ENCODE results near the gene CASZ1.
A peak's percentile ranks its signal among the peaks of the same experiment; 100 is the strongest.

The CASZ1 gene

DNA sequence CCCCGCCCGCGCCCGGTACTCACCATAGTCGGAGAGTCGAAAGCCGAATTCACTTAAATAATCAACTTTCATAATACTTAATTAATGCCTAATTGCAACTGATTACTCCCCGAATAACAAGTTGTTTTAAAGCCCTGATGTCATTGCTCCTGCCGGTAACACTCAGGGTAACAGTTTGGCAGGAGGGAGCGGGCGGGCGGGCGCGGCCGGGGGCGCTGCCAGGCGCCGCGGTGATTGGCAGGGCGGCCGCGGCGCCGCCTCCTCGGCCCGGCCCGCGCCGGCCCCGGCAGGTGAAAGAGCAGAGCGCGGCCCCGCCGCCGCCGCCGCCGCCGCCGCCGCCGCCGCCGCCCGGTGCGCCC is 102.2 kb downstream of the CASZ1 start:
- TF ChIP-seq ZBTB7A (IDR thresholded peaks at IDR 0.05; ENCODE audit: low read depth) (no peak), EP300 (IDR thresholded peaks at IDR 0.05; ENCODE audit: borderline replicate concordance) (no peak), NFIC (IDR thresholded peaks at IDR 0.05) (no peak), YY1 (IDR thresholded peaks at IDR 0.05; ENCODE audit: low read depth) (no peak), CREB1 (IDR thresholded peaks at IDR 0.05; ENCODE audit: low read depth) (no peak), CEBPB (IDR thresholded peaks at IDR 0.05) (no peak), RAD21 (IDR thresholded peaks at IDR 0.05; ENCODE audit: low read depth) (no peak), TEAD4 (IDR thresholded peaks at IDR 0.05) (no peak)
- TF ChIP-seq, protein P1, sequence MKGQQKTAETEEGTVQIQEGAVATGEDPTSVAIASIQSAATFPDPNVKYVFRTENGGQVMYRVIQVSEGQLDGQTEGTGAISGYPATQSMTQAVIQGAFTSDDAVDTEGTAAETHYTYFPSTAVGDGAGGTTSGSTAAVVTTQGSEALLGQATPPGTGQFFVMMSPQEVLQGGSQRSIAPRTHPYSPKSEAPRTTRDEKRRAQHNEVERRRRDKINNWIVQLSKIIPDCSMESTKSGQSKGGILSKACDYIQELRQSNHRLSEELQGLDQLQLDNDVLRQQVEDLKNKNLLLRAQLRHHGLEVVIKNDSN (IDR thresholded peaks at IDR 0.05), result no peak
- TF ChIP-seq, protein P2, sequence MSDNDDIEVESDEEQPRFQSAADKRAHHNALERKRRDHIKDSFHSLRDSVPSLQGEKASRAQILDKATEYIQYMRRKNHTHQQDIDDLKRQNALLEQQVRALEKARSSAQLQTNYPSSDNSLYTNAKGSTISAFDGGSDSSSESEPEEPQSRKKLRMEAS (IDR thresholded peaks at IDR 0.05), result no peak

DNA sequence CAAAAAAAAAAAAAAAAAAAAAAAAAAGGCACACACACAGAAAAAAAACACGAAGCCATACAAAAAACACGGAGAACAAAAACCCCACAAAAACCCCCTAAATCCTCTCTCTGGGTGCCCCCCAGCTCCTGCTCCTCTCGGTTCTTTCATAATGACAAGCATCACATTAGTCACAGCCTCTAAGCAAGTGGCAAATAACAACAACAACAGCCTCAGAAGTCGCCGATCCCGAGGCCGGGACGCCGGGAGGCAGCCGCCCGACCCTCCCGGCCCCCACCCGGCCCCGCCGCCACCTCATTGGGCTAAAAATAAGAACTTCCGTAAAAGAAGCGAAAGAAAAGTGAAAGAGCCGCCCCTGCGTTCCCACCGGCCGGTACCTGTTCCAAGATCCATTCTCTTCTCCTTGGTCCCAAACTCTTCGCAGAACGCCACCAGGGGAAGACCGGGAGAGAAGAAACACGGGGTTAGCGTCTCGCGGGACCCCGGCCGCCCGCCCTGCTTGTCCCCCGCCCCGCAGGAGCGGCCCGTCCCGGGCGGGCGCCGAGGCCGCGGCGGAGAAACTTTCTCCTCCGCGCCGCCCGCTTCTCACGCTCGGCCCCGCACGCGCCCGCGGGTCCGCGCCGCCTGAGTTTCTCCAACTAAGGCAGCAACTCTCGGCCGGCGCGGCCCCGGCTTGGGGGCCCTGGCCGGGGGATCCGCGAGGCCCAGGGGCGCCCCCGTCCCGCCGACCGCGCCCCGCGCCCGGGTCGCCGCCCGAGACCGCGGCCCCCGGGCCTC is 102.8 kb downstream of the CASZ1 start:
- TF ChIP-seq TEAD4 (IDR thresholded peaks at IDR 0.05) (no peak), NFIC (IDR thresholded peaks at IDR 0.05) (no peak), EP300 (IDR thresholded peaks at IDR 0.05; ENCODE audit: borderline replicate concordance) (no peak), TCF12 (IDR thresholded peaks at IDR 0.05; ENCODE audit: low read depth) (no peak)
- TF ChIP-seq, protein P3, sequence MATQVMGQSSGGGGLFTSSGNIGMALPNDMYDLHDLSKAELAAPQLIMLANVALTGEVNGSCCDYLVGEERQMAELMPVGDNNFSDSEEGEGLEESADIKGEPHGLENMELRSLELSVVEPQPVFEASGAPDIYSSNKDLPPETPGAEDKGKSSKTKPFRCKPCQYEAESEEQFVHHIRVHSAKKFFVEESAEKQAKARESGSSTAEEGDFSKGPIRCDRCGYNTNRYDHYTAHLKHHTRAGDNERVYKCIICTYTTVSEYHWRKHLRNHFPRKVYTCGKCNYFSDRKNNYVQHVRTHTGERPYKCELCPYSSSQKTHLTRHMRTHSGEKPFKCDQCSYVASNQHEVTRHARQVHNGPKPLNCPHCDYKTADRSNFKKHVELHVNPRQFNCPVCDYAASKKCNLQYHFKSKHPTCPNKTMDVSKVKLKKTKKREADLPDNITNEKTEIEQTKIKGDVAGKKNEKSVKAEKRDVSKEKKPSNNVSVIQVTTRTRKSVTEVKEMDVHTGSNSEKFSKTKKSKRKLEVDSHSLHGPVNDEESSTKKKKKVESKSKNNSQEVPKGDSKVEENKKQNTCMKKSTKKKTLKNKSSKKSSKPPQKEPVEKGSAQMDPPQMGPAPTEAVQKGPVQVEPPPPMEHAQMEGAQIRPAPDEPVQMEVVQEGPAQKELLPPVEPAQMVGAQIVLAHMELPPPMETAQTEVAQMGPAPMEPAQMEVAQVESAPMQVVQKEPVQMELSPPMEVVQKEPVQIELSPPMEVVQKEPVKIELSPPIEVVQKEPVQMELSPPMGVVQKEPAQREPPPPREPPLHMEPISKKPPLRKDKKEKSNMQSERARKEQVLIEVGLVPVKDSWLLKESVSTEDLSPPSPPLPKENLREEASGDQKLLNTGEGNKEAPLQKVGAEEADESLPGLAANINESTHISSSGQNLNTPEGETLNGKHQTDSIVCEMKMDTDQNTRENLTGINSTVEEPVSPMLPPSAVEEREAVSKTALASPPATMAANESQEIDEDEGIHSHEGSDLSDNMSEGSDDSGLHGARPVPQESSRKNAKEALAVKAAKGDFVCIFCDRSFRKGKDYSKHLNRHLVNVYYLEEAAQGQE (IDR thresholded peaks at IDR 0.05; ENCODE audit: low read depth), result no peak

DNA sequence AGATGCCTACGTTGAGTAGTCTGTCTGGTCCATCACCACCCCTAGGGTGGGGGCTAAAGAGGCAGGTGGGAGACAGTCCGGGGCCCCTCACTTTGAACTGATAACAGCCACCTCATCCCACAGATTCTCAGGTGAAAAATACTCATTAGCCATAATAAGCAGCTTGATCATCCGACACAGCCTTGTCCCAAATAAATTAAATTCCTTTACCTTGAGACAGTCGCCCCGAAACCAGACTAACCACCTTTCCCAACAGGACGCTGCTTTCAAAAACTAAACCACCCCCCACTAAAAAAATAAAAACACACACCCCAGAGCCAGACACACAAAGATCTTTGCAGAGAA is 103.3 kb downstream of the CASZ1 start:
- TF ChIP-seq TAF1 (IDR thresholded peaks at IDR 0.05; ENCODE audit: low read depth), result no peak
- no peak for TF ChIP-seq TCF12 (IDR thresholded peaks at IDR 0.05; ENCODE audit: low read depth)
- no peak for TF ChIP-seq NFIC (IDR thresholded peaks at IDR 0.05)
- TF ChIP-seq, protein P3 (IDR thresholded peaks at IDR 0.05; ENCODE audit: low read depth), result no peak
- TF ChIP-seq RAD21 (IDR thresholded peaks at IDR 0.05; ENCODE audit: low read depth), result no peak
- TF ChIP-seq, protein P2 (IDR thresholded peaks at IDR 0.05), result no peak
- TF ChIP-seq YY1 (IDR thresholded peaks at IDR 0.05; ENCODE audit: low read depth), result no peak
- TF ChIP-seq, protein P1 (IDR thresholded peaks at IDR 0.05), result no peak
- TF ChIP-seq EGR1 (IDR thresholded peaks at IDR 0.05), result no peak
- TF ChIP-seq ZBTB7A (IDR thresholded peaks at IDR 0.05; ENCODE audit: low read depth), result no peak
- no peak for TF ChIP-seq EP300 (IDR thresholded peaks at IDR 0.05; ENCODE audit: borderline replicate concordance)
- no peak for TF ChIP-seq FOXM1 (IDR thresholded peaks at IDR 0.05; ENCODE audit: borderline replicate concordance, low read depth)
- no peak for TF ChIP-seq CREB1 (IDR thresholded peaks at IDR 0.05; ENCODE audit: low read depth)
- TF ChIP-seq TEAD4 (IDR thresholded peaks at IDR 0.05), result no peak
- no peak for TF ChIP-seq CEBPB (IDR thresholded peaks at IDR 0.05)

DNA sequence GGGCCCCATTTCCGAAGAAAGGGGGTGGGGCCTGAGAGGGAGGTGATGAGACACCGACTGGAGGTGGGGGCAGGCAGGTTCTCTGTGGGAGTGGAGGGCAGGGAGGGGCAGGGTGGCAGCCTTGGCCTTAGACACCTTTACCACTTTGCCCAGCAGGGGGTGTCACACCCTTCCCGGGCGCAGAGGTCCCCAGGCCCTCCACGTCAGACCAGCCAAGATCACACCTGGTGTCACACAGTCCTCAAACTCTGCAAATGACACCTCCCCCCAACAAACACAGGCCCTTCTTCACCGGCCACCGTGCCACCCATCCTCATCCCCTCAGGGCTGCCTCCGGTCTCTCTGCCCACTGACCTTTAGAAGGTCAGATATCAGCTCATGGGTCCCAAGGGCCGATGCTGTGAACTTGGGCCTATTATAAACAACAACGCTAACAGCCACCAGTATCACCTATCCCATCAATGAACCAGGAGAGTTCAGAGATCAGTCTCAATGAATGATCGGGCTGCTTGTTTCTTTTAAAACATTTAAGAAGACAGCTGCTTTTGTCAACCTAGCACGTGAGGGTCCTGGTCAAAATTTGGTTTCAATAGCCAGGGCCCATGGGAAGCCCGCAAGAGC is 103.9 kb downstream of the CASZ1 start:
- TF ChIP-seq FOXM1 (IDR thresholded peaks at IDR 0.05; ENCODE audit: borderline replicate concordance, low read depth) (no peak), RAD21 (IDR thresholded peaks at IDR 0.05; ENCODE audit: low read depth) (peak; percentile 64), ZBTB7A (IDR thresholded peaks at IDR 0.05; ENCODE audit: low read depth) (no peak)

DNA sequence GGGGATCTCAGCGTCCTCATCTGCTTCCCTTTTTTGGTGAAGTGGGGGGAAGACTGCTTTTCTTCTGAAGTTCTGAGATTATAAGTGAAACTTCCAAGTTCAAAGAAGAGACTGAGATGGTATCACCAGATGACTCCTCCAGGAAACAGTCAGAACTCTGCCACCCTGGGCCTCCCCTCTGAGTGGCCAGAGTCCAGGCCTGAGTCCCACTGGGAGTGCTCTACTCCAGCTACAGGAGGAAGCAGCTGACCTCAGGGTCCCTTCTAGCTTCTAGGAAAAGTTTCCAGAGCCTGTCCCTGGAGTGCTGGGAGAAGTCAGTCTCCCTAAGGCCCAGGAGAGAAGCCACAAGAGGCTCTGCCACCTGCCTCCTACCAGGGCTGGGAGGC is 104.7 kb downstream of the CASZ1 start:
- TF ChIP-seq FOXM1 (IDR thresholded peaks at IDR 0.05; ENCODE audit: borderline replicate concordance, low read depth), result no peak
- no peak for TF ChIP-seq NFIC (IDR thresholded peaks at IDR 0.05)
- TF ChIP-seq TCF12 (IDR thresholded peaks at IDR 0.05; ENCODE audit: low read depth), result no peak
- no peak for TF ChIP-seq YY1 (IDR thresholded peaks at IDR 0.05; ENCODE audit: low read depth)
- TF ChIP-seq, protein P1 (IDR thresholded peaks at IDR 0.05), result no peak
- TF ChIP-seq CREB1 (IDR thresholded peaks at IDR 0.05; ENCODE audit: low read depth), result no peak
- TF ChIP-seq EP300 (IDR thresholded peaks at IDR 0.05; ENCODE audit: borderline replicate concordance), result no peak
- TF ChIP-seq, protein P2 (IDR thresholded peaks at IDR 0.05), result no peak
- TF ChIP-seq EGR1 (IDR thresholded peaks at IDR 0.05), result no peak
- TF ChIP-seq ZBTB7A (IDR thresholded peaks at IDR 0.05; ENCODE audit: low read depth), result no peak
- TF ChIP-seq TEAD4 (IDR thresholded peaks at IDR 0.05), result no peak
- no peak for TF ChIP-seq RAD21 (IDR thresholded peaks at IDR 0.05; ENCODE audit: low read depth)
- no peak for TF ChIP-seq TAF1 (IDR thresholded peaks at IDR 0.05; ENCODE audit: low read depth)
- TF ChIP-seq CEBPB (IDR thresholded peaks at IDR 0.05), result no peak
- TF ChIP-seq, protein P3 (IDR thresholded peaks at IDR 0.05; ENCODE audit: low read depth), result no peak

Data from Ishikawa (cell line).